K562 (cell line): ENCODE results near the gene XIRP1. TPM values are rescaled to one million over a fixed set of nuclear protein-coding genes. Genes with fewer than 3 reads are reported as not detected.

Source experiments
- ATAC-seq: fragments of 200-7000 bp; cut with Tn5 transposase; 3 replicates; pipeline ENCODE4 v1.9.1; 2020; ENCODE audit warnings: moderate library complexity
- BruUV-seq: library from RNA; stranded (reverse); fragments of 400-500 nt; replicated peaks from 2 replicates; lab custom pipeline; 2021; lab: Mats Ljungman, UMichigan
- CTCF ChIA-PET: fragments of 300-600 bp; formaldehyde crosslinking; extraction: SDS; loops from one replicate; lab custom pipeline; 2021; ENCODE audit warnings: low intra/inter-chr PET ratio; lab: Yijun Ruan, JAX
- POLR2A ChIA-PET: fragments of 300-600, 350-650 bp; sonication (Branson Sonifier 250); formaldehyde crosslinking; extraction: SDS; loops from one replicate; lab custom pipeline; 2021; ENCODE audit warnings: antibody characterized with exemption, inconsistent platforms; lab: Yijun Ruan, JAX
- DNase-seq, 4 experiments: peaks; one replicate each; pipeline versions ENCODE4 v3.0.0 to v3.0.0-alpha.2; 2011 to 2018; ENCODE audit warnings: low spot score in 3 of 4, mixed read lengths in 3 of 4; ENCODE audit errors: extremely low read depth in 1 of 4
- FAIRE-seq: peaks from 2 replicates; lab custom pipeline; 2011; peaks lifted over from hg19 to GRCh38; lab: Jason Lieb, UNC
- H2AFZ ChIP-seq: 2 replicates; pipeline ENCODE4 v1.6.0; 2011; ENCODE audit warnings: low read depth, low read length, control low read depth, inconsistent platforms
- H3K27ac ChIP-seq: fragments of 200-600 bp; 3 replicates; pipeline ENCODE4 v1.8.0; 2011; ENCODE audit warnings: low read depth, mild to moderate bottlenecking, control low read depth, inconsistent platforms, low read length, moderate library complexity, mixed read lengths; ENCODE audit errors: extremely low read depth
- H3K27me3 ChIP-seq, 2 experiments: fragments of 300-600 bp in 1 of 2; 2 replicates in 1 of 2; 3 replicates in 1 of 2; pipeline versions ENCODE4 v1.6.0 to v1.8.0; 2011; ENCODE audit warnings: inconsistent platforms in 2 of 2, low read length in 2 of 2, mild to moderate bottlenecking in 1 of 2, mixed read lengths in 1 of 2, moderate library complexity in 1 of 2; ENCODE audit not compliant: control insufficient read depth in 2 of 2, insufficient read depth in 2 of 2
- H3K36me3 ChIP-seq: fragments of 300-600 bp; 3 replicates; pipeline ENCODE4 v1.8.0; 2011; ENCODE audit warnings: mild to moderate bottlenecking, low read length, inconsistent platforms; ENCODE audit not compliant: control insufficient read depth, insufficient read depth
- H3K4me1 ChIP-seq, 2 experiments: fragments of 200-600 bp in 1 of 2; replicated peaks in 1 of 2; 2 replicates in 1 of 2; 3 replicates in 1 of 2; pipeline versions ENCODE4 v1.5.1 to v1.8.0; 2011; ENCODE audit warnings: inconsistent platforms in 2 of 2, low read length in 2 of 2, mild to moderate bottlenecking in 1 of 2, mixed read lengths in 1 of 2, moderate library complexity in 1 of 2; ENCODE audit not compliant: control insufficient read depth in 2 of 2, insufficient read depth in 2 of 2
- H3K4me2 ChIP-seq: 2 replicates; pipeline ENCODE4 v1.6.1; 2011; ENCODE audit warnings: low read length, control low read depth, inconsistent platforms, mixed read lengths; ENCODE audit not compliant: insufficient read depth
- H3K4me3 ChIP-seq: fragments of 200-600 bp; sonication (generic), shearing (Covaris generic); 2 replicates; pipeline ENCODE4 v1.5.1; 2016; ENCODE audit warnings: control low read depth, inconsistent platforms
- H3K79me2 ChIP-seq: fragments of 200-600 bp; 3 replicates; pipeline ENCODE4 v1.8.0; 2011; ENCODE audit warnings: low read length, inconsistent platforms; ENCODE audit not compliant: control insufficient read depth, insufficient read depth
- H3K9ac ChIP-seq, 2 experiments: 2 replicates each; pipeline versions ENCODE4 v1.6.0 to v1.6.1; 2011; ENCODE audit warnings: low read depth in 2 of 2, low read length in 2 of 2, control low read depth in 1 of 2, inconsistent platforms in 1 of 2, mild to moderate bottlenecking in 1 of 2, mixed read lengths in 1 of 2; ENCODE audit not compliant: insufficient read depth in 1 of 2
- H3K9me1 ChIP-seq: one replicate; pipeline ENCODE4 v1.6.0; 2011; ENCODE audit warnings: inconsistent platforms, mild to moderate bottlenecking, low read length, moderate library complexity; ENCODE audit not compliant: control insufficient read depth, insufficient read depth
- H3K9me3 ChIP-seq: replicated peaks from 2 replicates; pipeline ENCODE4 v1.5.1; 2011; ENCODE audit warnings: low read depth, low read length, inconsistent platforms; ENCODE audit not compliant: control insufficient read depth, insufficient read depth
- H4K20me1 ChIP-seq: replicated peaks from 2 replicates; pipeline ENCODE4 v1.6.1; 2011; ENCODE audit warnings: low read length, inconsistent platforms, mixed read lengths; ENCODE audit not compliant: control insufficient read depth, insufficient read depth
- CBFB ChIP-seq: sonication (generic); formaldehyde crosslinking; IDR thresholded peaks from 2 replicates; pipeline ENCODE4 v1.4.0; 2020; ENCODE audit warnings: mild to moderate bottlenecking, missing genetic modification reagents
- HNRNPK ChIP-seq: fragments of 200-400 bp; formaldehyde crosslinking; IDR thresholded peaks from one replicate; pipeline ENCODE4 v1.6.1; 2018; ENCODE audit warnings: mild to moderate bottlenecking, low read depth, low read length; ENCODE audit not compliant: poor library complexity, severe bottlenecking
- PML ChIP-seq: IDR thresholded peaks from 2 replicates; pipeline ENCODE4 v1.6.1; 2012; ENCODE audit warnings: low read length, inconsistent platforms
- SPI1 ChIP-seq: IDR thresholded peaks from 2 replicates; pipeline ENCODE4 v1.6.1; 2011; ENCODE audit warnings: low read depth, low read length, control low read depth, borderline replicate concordance
- ZNF134 ChIP-seq: fragments of 250-450 bp; sonication (Bioruptor Pico); conservative IDR thresholded peaks from 2 replicates; pipeline ENCODE4 v1.4.0; 2020
- WGBS: fragments of 100-300 bp; shearing (Covaris generic); methylation state at CpG from one replicate; pipeline ENCODE4 v1.1.6; 2016; ENCODE audit warnings: low coverage, mixed read lengths; ENCODE audit not compliant: insufficient coverage; ENCODE audit errors: missing lambda C conversion rate; 5-methylcytosine and 5-hydroxymethylcytosine counted together
- in situ Hi-C: fragments of 300-500 bp; cut with MboI; formaldehyde crosslinking; loops from 4 replicates; pipeline ENCODE4 v1.15.0; 2018; ENCODE audit warnings: inconsistent platforms, mixed read lengths
- intact Hi-C: fragments of 100-400 bp; cut with micrococcal nuclease; formaldehyde crosslinking; loops from 2 replicates; pipeline ENCODE4 v1.14.2; 2022
- polyA plus RNA-seq, 8 experiments: library from polyadenylated mRNA; depleted of rRNA in 4 of 8; stranded (reverse) in 5 of 8; unstranded in 3 of 8; fragments of >200 nt; fragmentation: Nextera tagmentation in 2 of 8; fragmentation: Illumina TruSeq in 1 of 8; extraction: Ambion mirVana in 2 of 8; extraction: Trizol in 1 of 8; gene quantifications; 2 replicates each; pipeline versions ENCODE4 v1.2.1 to v1.2.3, GENCODE V29; 2011 to 2014; ENCODE audit warnings: inconsistent platforms in 1 of 8, missing spikeins in 1 of 8
- total RNA-seq, 7 experiments: library from RNA; depleted of rRNA in 6 of 7; stranded (reverse); fragments of >200 nt in 6 of 7; fragmentation: Illumina TruSeq in 2 of 7; extraction: Trizol in 2 of 7; gene quantifications; 2 replicates each; pipeline versions ENCODE4 v1.2.1 to v1.2.3, GENCODE V29; 2011 to 2021; ENCODE audit warnings: low replicate concordance in 1 of 7
- TF ChIP-seq, protein P1 (sequence below): fragments of 250-450 bp; sonication (Bioruptor Pico); IDR thresholded peaks from 2 replicates; pipeline ENCODE4 v1.9.0; 2021; ENCODE audit warnings: mild to moderate bottlenecking

Gene XIRP1
- total and polyA plus RNA-seq, 9 of the 15 experiments (the other 6 are each of a cell fraction or from before 2014, with no cell fraction given): 0.03 to 0.27 (median 0.08) TPM; not detected in 3

DNA sequence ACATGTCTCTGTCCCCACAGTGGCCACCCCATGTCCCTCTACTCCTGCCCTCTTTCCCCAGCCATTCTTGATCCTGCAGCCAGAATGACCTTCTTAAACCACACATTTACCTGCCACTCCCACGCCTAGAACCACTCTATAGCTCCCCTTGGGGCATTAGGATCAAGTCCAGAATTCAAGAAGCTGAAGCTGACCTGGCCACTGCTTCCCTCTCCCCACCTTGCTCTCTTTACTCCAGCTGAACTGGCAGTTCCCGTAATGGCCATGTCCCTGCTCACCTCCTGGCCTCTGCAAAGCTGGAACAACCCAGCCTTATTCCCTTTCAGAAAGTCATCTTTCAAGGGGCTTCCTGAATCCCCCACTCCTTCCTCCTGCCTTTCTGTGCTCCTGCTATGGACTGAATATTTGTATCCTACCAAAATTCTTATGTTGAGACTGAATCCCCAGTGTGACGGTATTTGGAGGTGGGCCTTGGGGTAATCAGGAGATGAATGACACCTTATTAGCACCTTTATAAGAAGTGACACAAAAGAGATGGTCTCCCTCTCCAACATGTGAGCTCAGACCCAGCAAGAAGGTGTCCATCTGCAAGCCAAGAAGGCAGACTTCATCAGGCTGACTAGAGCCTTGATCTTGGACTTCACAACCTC is 42.8 kb downstream of the XIRP1 start:
- WGBS: 34% methylated on average over 3 of the region's 3 CpGs
- Histone ChIP-seq H3K9me1 (peaks cover 35% of the 10 kb centered on the region), H3K27ac (peak overlapping the region; percentile 27; the same call in 2 of the 3 replicates), H3K4me2 (peak overlapping the region; percentile 80), H3K9ac (peak overlapping the region; percentile 18 to 59; a peak in 3 of 4 replicates), H3K27me3 (no peaks in the 10 kb centered on the region; a peak in 1 of 5 replicates), H4K20me1 (peaks cover 63% of the 10 kb centered on the region), H3K36me3 (peaks cover 52% of the 10 kb centered on the region), H3K9me3 (no peaks in the 10 kb centered on the region), H3K4me3 (no peak overlapping the region), H3K79me2 (peaks cover 78% of the 10 kb centered on the region), H2AFZ (no peak overlapping the region), H3K4me1 (peaks cover 66 to 79% of the 10 kb centered on the region in 2 experiments)
- in situ Hi-C loops (no loop called here), intact Hi-C loops (loop anchor here (2.0 kb wide), 1 partner anchor 23 kb away; no protein-coding TSS in a partner anchor)
- no TSS peak for BruUV-seq
- FAIRE-seq: no peak
- 0 out of 2 replicates have a peak, but pooled peaks have one; percentile 37 for TF ChIP-seq CBFB
- TF ChIP-seq, protein P1, sequence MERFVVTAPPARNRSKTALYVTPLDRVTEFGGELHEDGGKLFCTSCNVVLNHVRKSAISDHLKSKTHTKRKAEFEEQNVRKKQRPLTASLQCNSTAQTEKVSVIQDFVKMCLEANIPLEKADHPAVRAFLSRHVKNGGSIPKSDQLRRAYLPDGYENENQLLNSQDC (CRISPR knock-in tag): no peak
- peak; percentile 80 for TF ChIP-seq ZNF134 (CRISPR knock-in tag)
- ChIA-PET POLR2A (interaction anchor here (0.8 to 2.1 kb wide), 7 partner anchors 13 to 545 kb away, joined by 3 to 8 read pairs (median 3); partner anchors contain the start of genes GORASP1 and TTC21A), CTCF (no interaction called here)
- no peak for ATAC-seq
- peak in 1 of 4 experiments; percentile 44 for DNase-seq

DNA sequence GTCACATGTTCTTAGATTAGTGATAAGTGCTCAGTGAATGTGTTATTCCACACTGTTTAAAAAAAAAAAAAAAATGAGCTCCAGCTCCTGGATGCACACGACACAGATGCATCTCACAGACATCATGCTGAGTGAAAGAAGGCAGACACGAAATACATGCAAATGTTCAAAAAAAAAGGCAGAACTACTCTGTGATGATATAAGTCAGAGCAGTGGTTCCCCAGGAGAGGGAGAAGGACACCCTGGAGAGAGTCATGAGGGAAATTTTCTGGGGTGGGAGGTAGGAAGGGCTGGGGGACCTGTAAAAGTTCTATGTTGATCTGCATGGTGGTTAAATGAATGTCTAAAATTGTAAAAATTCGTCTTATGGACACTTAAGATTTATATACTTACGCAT is 43.3 kb downstream of the XIRP1 start:
- FAIRE-seq (no peak), ATAC-seq (no peak), DNase-seq (no peak)
- 34% methylated on average over 4 of the region's 4 CpGs for WGBS
- Histone ChIP-seq H3K4me3 (no peak overlapping the region), H3K36me3 (peaks cover 57% of the 10 kb centered on the region), H3K27me3 (no peaks in the 10 kb centered on the region; a peak in 1 of 5 replicates), H3K27ac (peak overlapping the region; percentile 35; the same call in 1 of the 3 replicates), H4K20me1 (peaks cover 63% of the 10 kb centered on the region), H3K9me3 (no peaks in the 10 kb centered on the region), H3K9me1 (peaks cover 35% of the 10 kb centered on the region), H3K4me1 (peaks cover 61 to 74% of the 10 kb centered on the region in 2 experiments), H3K4me2 (peak overlapping the region; percentile 80; the same call in 1 of the 2 replicates), H3K79me2 (peaks cover 76% of the 10 kb centered on the region), H3K9ac (peak overlapping the region in 1 of 2 experiments; percentile 18; a peak in 3 of 4 replicates), H2AFZ (no peak overlapping the region)
- TF ChIP-seq PML (0 out of 2 replicates have a peak, but pooled peaks have one; percentile 2), SPI1 (no peak), HNRNPK (no peak)
- in situ Hi-C loops (no loop called here), intact Hi-C loops (loop anchor here (2.0 kb wide), 1 partner anchor 22 kb away; no protein-coding TSS in a partner anchor)
- no TSS peak for BruUV-seq
- ChIA-PET POLR2A (interaction anchor here (0.8 to 1.9 kb wide), 5 partner anchors 19 to 544 kb away, joined by 3 to 5 read pairs (median 3); no protein-coding TSS in a partner anchor), CTCF (no interaction called here)
